GM18505 (cell line): ENCODE measurements around the gene SSPN.
A peak's percentile ranks its signal among the peaks of the same experiment; 100 is the strongest.

Source experiments
- ATAC-seq: cut with Tn5 transposase; IDR thresholded peaks from one replicate; pipeline ENCODE4 v1.9.1; 2021; ENCODE audit not compliant: unreplicated experiment
- POLR2A ChIP-seq: IDR thresholded peaks from 4 replicates; pipeline ENCODE4 v1.6.1; 2011; ENCODE audit warnings: borderline replicate concordance; ENCODE audit not compliant: insufficient read depth, insufficient read length; ENCODE audit errors: extremely low read depth

SSPN gene

GRCh38 chr12:26195250-26195640, at the start of gene SSPN:
TSS of gene SSPN (plus strand) at chr12:26195573. CDS start at chr12:26195673, 100 bp downstream.
- no peak for ATAC-seq
- TF ChIP-seq POLR2A: no peak

- no peak for ATAC-seq
- TF ChIP-seq POLR2A: no peak
Measured at GRCh38 chr12:26148291-26148690, 47.1 kb upstream of the SSPN start.

- no peak for ATAC-seq
- TF ChIP-seq POLR2A: no peak
Measured at GRCh38 chr12:26149968-26150500, 45.3 kb upstream of the SSPN start.

GRCh38 chr12:26150736-26151450, 44.5 kb upstream of the SSPN start:
- no peak for ATAC-seq
- TF ChIP-seq POLR2A: no peak

- no peak for TF ChIP-seq POLR2A
- no peak for ATAC-seq
Measured at GRCh38 chr12:26152507-26153102, 42.8 kb upstream of the SSPN start.

- TF ChIP-seq POLR2A: no peak
- ATAC-seq: no peak
Measured at GRCh38 chr12:26153421-26154154, 41.8 kb upstream of the SSPN start.

GRCh38 chr12:26156201-26156871, 39.0 kb upstream of the SSPN start:
- ATAC-seq: peak; percentile 82
- peak; percentile 47 for TF ChIP-seq POLR2A

- no peak for TF ChIP-seq POLR2A
- no peak for ATAC-seq
Measured at GRCh38 chr12:26157001-26157400, 38.4 kb upstream of the SSPN start.

- ATAC-seq: no peak
- TF ChIP-seq POLR2A: no peak
Measured at GRCh38 chr12:26158078-26158764, 37.2 kb upstream of the SSPN start.

GRCh38 chr12:26162174-26162573, 33.2 kb upstream of the SSPN start:
- no peak for ATAC-seq
- TF ChIP-seq POLR2A: no peak

- peak; percentile 76 for ATAC-seq
- TF ChIP-seq POLR2A: no peak
Measured at GRCh38 chr12:26162905-26163304, 32.5 kb upstream of the SSPN start.

GRCh38 chr12:26164118-26164517, 31.3 kb upstream of the SSPN start:
- TF ChIP-seq POLR2A: no peak
- no peak for ATAC-seq
